ENCODE data around the gene LMX1B. TPM values are rescaled to one million over a fixed set of nuclear protein-coding genes. Genes with fewer than 3 reads are reported as not detected.
A peak's percentile ranks its signal among the peaks of the same experiment; 100 is the strongest.

Gene LMX1B
- total RNA-seq, 1 experiment from 2014 or later: 2.6 TPM

- H3K36me3 ChIP-seq (ENCODE audit: control insufficient read depth, insufficient read depth, low read length): no peaks in the 10 kb centered on the region
- intact Hi-C loops (cut with micrococcal nuclease; ENCODE audit: unreplicated experiment) (no loop called here), in situ Hi-C loops (cut with HindIII; ENCODE audit: low pct_unique_long_range_greater_than_20kb, low sequenced_read_pairs) (no loop called here)
- DNase-seq (ENCODE audit: low read depth, low spot score) (no peak), ATAC-seq (no peak)
- ChIA-PET POLR2A (no interaction called here), CTCF (no interaction called here)
- H3K27ac ChIP-seq (ENCODE audit: low read length): no peak overlapping the region
- H3K4me3 ChIP-seq (ENCODE audit: low read depth in 2 of 2, low read length in 2 of 2): no peak overlapping the region
- H3K4me1 ChIP-seq (ENCODE audit: control insufficient read depth, insufficient read depth, low read length): no peaks in the 10 kb centered on the region
- H3K9me3 ChIP-seq (ENCODE audit: control insufficient read depth, insufficient read depth, low read depth, low read length): no peaks in the 10 kb centered on the region
- BruUV-seq (replicated peaks): no TSS peak
- TF ChIP-seq TCF7L2 (IDR thresholded peaks at IDR 0.05; ENCODE audit: low read depth, low read length) (no peak), SIN3A (IDR thresholded peaks at IDR 0.05; ENCODE audit: borderline replicate concordance, insufficient read depth, low read depth, low read length) (no peak), POLR2AphosphoS5 (IDR thresholded peaks at IDR 0.05; ENCODE audit: low read depth, low read length) (no peak)
- no peaks in the 10 kb centered on the region for H3K27me3 ChIP-seq (ENCODE audit: control insufficient read depth, insufficient read depth, low read length)
Observed at GRCh38 chr9:126693428-126693944, 79.8 kb downstream of the LMX1B start.

- H3K36me3 ChIP-seq (ENCODE audit: control insufficient read depth, insufficient read depth, low read length): no peaks in the 10 kb centered on the region
- ChIA-PET CTCF (no interaction called here), POLR2A (interaction anchor here (0.6 kb wide), 1 partner anchor 17 kb away, joined by 11 read pairs; no protein-coding TSS in a partner anchor)
- in situ Hi-C loops (cut with HindIII; ENCODE audit: low pct_unique_long_range_greater_than_20kb, low sequenced_read_pairs) (no loop called here), intact Hi-C loops (cut with micrococcal nuclease; ENCODE audit: unreplicated experiment) (no loop called here)
- H3K27ac ChIP-seq (ENCODE audit: low read length): no peak overlapping the region
- ATAC-seq (peak; percentile 13; the same call in 1 of the 2 replicates), DNase-seq (ENCODE audit: low read depth, low spot score) (no peak)
- no peaks in the 10 kb centered on the region for H3K27me3 ChIP-seq (ENCODE audit: control insufficient read depth, insufficient read depth, low read length)
- TF ChIP-seq TCF7L2 (IDR thresholded peaks at IDR 0.05; ENCODE audit: low read depth, low read length): no peak
- no peak for TF ChIP-seq POLR2AphosphoS5 (IDR thresholded peaks at IDR 0.05; ENCODE audit: low read depth, low read length)
- TF ChIP-seq CTCF (IDR thresholded peaks at IDR 0.05): no peak
- TF ChIP-seq REST (IDR thresholded peaks at IDR 0.05; ENCODE audit: insufficient read depth in 1 of 2, low read depth in 2 of 2, low read length in 1 of 2): no peak
- TF ChIP-seq SIN3A (IDR thresholded peaks at IDR 0.05; ENCODE audit: borderline replicate concordance, insufficient read depth, low read depth, low read length): no peak
- H3K9me3 ChIP-seq (ENCODE audit: control insufficient read depth, insufficient read depth, low read depth, low read length): no peaks in the 10 kb centered on the region
- no peak overlapping the region for H3K4me3 ChIP-seq (ENCODE audit: low read depth in 2 of 2, low read length in 2 of 2)
- no TSS peak for BruUV-seq (replicated peaks)
- no peaks in the 10 kb centered on the region for H3K4me1 ChIP-seq (ENCODE audit: control insufficient read depth, insufficient read depth, low read length)
Observed at GRCh38 chr9:126694206-126695081, 80.7 kb downstream of the LMX1B start.
